Activated CD8-positive, alpha-beta T cell treated with anti-CD3 and anti-CD28 coated beads for 36 hours (primary cell): ENCODE data around the gene BCKDK. TPM values are rescaled to one million over a fixed set of nuclear protein-coding genes. Genes with fewer than 3 reads are reported as not detected.
"Not testable (repeated sequence)": the region's sequence is repeated elsewhere in the genome, so short reads cannot be mapped to it uniquely, and the experiment has no call there.

Source experiments
- ATAC-seq: fragments of 200-7000 bp; cut with Tn5 transposase; one replicate; pipeline ENCODE4 v1.10.0; 2021; ENCODE audit warnings: mild to moderate bottlenecking, moderate library complexity
- CTCF ChIA-PET: fragments of 350-600 bp; sonication (Branson Sonifier 250); formaldehyde crosslinking; loops from one replicate; lab custom pipeline; 2021; ENCODE audit warnings: antibody characterized with exemption; lab: Charles Lee
- POLR2A ChIA-PET: fragments of 350-600 bp; sonication (Branson Sonifier 250); formaldehyde crosslinking; loops from one replicate; lab custom pipeline; 2021; ENCODE audit warnings: antibody characterized with exemption; lab: Charles Lee
- DNase-seq: peaks from one replicate; pipeline ENCODE4 v3.0.0-alpha.2; 2020
- H3K27ac Mint-ChIP-seq: one replicate; pipeline ENCODE4 v1.8.0; 2021; ENCODE audit warnings: mild to moderate bottlenecking, mixed read lengths
- H3K27me3 Mint-ChIP-seq: one replicate; pipeline ENCODE4 v1.8.0; 2021; ENCODE audit warnings: mixed read lengths
- H3K36me3 Mint-ChIP-seq: one replicate; pipeline ENCODE4 v1.8.0; 2021; ENCODE audit warnings: low read depth, mixed read lengths
- H3K4me1 Mint-ChIP-seq: one replicate; pipeline ENCODE4 v1.8.0; 2021; ENCODE audit warnings: low read depth, mixed read lengths
- H3K4me3 Mint-ChIP-seq: one replicate; pipeline ENCODE4 v1.8.0; 2021; ENCODE audit warnings: mild to moderate bottlenecking, moderate library complexity, mixed read lengths
- H3K9me3 Mint-ChIP-seq: one replicate; pipeline ENCODE4 v1.8.0; 2021; ENCODE audit warnings: mixed read lengths
- intact Hi-C: fragments of 100-400 bp; cut with micrococcal nuclease; formaldehyde crosslinking; loops from one replicate; pipeline ENCODE4 v1.10.0; 2022
- total RNA-seq, 2 experiments: library from RNA; stranded (reverse); gene quantifications; one replicate each; pipeline ENCODE4 v1.2.3, GENCODE V29; 2021
- TF ChIP-seq, protein P1 (sequence below): fragments of 200-600 bp; IDR thresholded peaks from one replicate; pipeline ENCODE4 v1.8.0; 2022; ENCODE audit warnings: antibody characterized with exemption, mild to moderate bottlenecking

BCKDK gene
- total RNA-seq, 2 experiments from 2014 or later, result 55.1 to 58.7 TPM

DNA sequence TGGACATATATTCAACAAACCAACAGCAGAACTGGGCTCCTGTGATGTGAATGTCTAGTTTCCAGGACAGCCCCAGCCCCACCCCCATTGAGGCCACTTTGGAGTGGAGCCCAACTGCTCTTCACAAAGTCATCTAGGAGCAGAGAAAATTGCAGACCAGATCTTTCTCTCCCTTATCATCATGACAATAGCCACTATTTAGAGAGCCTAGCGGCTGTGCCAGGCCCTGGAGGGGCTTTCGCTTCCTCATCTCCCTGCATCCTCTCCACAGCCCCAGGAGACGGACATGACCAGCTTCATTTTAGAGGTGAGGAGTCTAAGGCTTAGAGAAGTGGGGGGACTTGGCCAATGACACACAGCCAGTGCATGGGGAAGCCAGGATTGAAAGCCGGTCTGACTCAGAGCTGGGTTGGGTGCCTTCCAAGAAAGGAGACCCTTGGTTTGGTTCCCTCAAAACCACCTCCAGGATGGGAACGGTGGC, 25.9 kb downstream of the BCKDK start:
- H3K36me3 Mint-ChIP-seq, result no peaks in the 10 kb centered on the region
- POLR2A ChIA-PET, result interaction anchor here (1.4 to 1.6 kb wide), 2 partner anchors 9 to 17 kb away, joined by 4 to 5 read pairs; partner anchors contain the start of gene KAT8
- TF ChIP-seq, protein P1, sequence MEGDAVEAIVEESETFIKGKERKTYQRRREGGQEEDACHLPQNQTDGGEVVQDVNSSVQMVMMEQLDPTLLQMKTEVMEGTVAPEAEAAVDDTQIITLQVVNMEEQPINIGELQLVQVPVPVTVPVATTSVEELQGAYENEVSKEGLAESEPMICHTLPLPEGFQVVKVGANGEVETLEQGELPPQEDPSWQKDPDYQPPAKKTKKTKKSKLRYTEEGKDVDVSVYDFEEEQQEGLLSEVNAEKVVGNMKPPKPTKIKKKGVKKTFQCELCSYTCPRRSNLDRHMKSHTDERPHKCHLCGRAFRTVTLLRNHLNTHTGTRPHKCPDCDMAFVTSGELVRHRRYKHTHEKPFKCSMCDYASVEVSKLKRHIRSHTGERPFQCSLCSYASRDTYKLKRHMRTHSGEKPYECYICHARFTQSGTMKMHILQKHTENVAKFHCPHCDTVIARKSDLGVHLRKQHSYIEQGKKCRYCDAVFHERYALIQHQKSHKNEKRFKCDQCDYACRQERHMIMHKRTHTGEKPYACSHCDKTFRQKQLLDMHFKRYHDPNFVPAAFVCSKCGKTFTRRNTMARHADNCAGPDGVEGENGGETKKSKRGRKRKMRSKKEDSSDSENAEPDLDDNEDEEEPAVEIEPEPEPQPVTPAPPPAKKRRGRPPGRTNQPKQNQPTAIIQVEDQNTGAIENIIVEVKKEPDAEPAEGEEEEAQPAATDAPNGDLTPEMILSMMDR, result no peak
- no peak for ATAC-seq
- no peak overlapping the region for H3K4me3 Mint-ChIP-seq
- DNase-seq, result no peak
- CTCF ChIA-PET, result interaction anchor here (1.2 kb wide), 1 partner anchor 9 kb away, joined by 3 read pairs; no protein-coding TSS in a partner anchor
- intact Hi-C loops, result no loop called here
- H3K27ac Mint-ChIP-seq, result no peak overlapping the region
- H3K4me1 Mint-ChIP-seq, result no peaks in the 10 kb centered on the region
- H3K27me3 Mint-ChIP-seq, result no peaks in the 10 kb centered on the region
- H3K9me3 Mint-ChIP-seq, result no peaks in the 10 kb centered on the region

DNA sequence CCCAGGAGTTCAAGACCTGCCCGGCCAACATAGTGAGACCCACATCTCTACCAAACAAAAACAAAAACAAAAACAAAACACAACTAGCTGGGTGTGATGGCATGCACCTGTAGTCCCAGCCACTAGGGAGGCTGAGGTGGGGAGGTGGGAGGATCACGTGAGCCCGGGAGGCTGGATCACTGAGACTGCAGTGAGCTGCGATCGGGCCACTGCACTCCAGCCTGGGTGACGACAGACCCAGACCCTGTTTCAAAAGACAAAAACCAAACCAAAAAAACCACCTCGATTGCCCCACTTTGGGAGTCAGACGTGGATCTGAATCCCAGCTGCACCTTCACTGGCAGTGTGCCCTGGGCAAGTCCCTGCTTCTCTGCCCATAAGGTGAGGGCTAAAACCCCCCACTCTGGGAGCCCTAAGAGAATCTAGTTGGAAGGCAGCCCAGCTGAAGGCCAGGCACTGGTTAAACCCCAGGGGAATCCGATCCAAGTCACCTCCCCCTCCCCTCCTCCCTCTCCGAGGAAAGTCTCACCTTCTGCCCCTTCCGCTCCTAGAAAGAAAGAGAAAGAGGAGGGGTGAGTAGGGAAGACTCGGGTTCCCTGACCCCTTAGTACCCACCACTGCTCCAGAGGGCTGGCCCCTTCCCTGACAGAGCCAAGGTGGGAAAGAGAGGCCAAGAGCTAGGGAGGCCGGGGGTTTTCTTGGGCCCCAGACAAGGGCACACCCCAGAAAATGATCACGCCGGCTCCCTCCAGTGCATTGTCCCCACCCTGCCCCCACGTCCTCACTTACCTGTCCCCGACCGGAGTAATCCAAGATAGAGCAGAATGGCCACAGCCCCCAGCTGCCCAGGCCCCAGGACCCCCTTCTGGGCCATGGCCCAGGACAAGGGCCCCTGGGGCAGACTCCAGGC, 26.7 kb downstream of the BCKDK start:
- Mint-ChIP-seq H3K27me3 (no peaks in the 10 kb centered on the region), H3K36me3 (no peaks in the 10 kb centered on the region), H3K9me3 (no peaks in the 10 kb centered on the region), H3K27ac (no peak overlapping the region), H3K4me3 (no peak overlapping the region), H3K4me1 (no peaks in the 10 kb centered on the region)
- ATAC-seq (no peak), DNase-seq (no peak)
- TF ChIP-seq, protein P1, result no peak
- ChIA-PET CTCF (interaction anchor here (1.6 kb wide), 1 partner anchor 22 kb away, joined by 3 read pairs; no protein-coding TSS in a partner anchor), POLR2A (interaction anchor here (0.6 to 1.6 kb wide), 3 partner anchors 10 to 248 kb away, joined by 3 to 5 read pairs (median 4); partner anchors contain the start of gene KAT8)
- intact Hi-C loops, result no loop called here

DNA sequence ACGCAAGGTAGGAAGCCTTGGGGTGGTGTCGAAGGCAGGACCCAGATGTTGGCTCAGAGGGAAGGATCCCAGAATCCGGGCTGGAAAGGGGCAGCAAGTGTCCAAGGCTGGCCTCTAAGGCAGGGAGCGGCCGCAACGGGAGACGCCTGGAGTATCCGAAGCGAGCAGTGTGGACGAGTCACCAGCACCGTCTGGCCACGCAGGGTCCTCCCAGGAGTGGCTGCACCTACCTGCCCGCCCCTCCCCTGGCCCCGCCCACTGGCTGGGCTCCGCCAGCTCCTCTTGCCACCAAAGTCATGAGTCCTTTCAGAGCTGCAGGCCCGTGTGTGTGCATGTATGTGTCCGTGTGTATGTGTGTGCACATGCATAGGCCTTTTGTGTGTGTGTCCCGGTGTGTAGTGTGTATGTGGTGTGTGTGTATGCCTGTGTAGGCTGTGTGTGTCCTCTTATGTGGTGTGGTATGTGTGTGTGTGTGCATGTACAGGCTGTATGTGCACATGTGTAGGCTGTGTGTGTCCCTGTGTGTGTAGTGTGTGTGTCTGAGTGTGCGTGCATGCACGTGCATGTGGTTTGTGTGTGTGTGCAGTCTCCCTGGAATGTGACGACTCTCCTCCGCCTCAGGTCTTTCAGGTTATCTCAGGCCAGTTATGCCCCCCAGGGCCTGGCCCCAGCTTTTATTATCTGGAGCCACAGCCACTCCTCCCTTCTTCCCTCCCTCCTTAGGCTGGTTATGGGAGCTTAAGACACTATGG, 27.5 kb downstream of the BCKDK start, which contains the start of gene PRSS8:
Gene PRSS8, minus strand, starts transcription at position 193 of the 752 bp plus-strand sequence. CDS start 229 bp downstream, outside the sequence.
- ChIA-PET CTCF (interaction anchor here (1.6 kb wide), 1 partner anchor 21 kb away, joined by 3 read pairs; no protein-coding TSS in a partner anchor), POLR2A (interaction anchor here (1.0 to 1.6 kb wide), 3 partner anchors 11 to 44 kb away, joined by 4 to 5 read pairs (median 4); partner anchors contain the start of genes FUS and KAT8)
- TF ChIP-seq, protein P1, result no peak
- Mint-ChIP-seq H3K27ac (no peak within 1 kb of the TSS), H3K27me3 (no peaks in the 10 kb centered on the region), H3K36me3 (no peaks in the 10 kb centered on the region), H3K4me3 (no peak within 1 kb of the TSS), H3K4me1 (peaks cover 1% of the 10 kb centered on the region), H3K9me3 (no peaks in the 10 kb centered on the region)
- DNase-seq, result peak; percentile 10
- no peak for ATAC-seq
- intact Hi-C loops, result no loop called here

DNA sequence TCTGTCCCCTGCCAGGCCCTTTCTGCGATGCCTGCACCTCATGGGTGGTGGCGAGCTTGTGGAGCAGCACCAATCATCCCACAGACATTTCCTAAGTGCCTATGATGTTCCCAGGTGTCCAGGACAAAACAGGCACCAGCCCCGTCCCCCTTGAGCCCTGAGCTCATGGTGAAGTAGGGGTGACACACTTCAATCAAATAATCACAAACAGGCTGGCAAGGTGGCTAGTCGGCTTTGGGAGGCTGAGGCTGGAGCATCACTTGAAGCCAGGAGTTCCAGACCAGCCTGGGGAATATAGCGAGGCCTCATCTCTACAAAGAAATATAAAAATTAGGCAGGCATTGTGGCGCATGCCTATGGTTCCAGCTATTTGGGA, 28.1 kb downstream of the BCKDK start:
- Mint-ChIP-seq H3K27me3 (no peaks in the 10 kb centered on the region), H3K36me3 (no peaks in the 10 kb centered on the region), H3K27ac (no peak overlapping the region), H3K4me1 (peaks cover 2% of the 10 kb centered on the region), H3K9me3 (no peaks in the 10 kb centered on the region), H3K4me3 (no peak overlapping the region)
- ChIA-PET POLR2A (interaction anchor here (1.0 kb wide), 1 partner anchor 44 kb away, joined by 4 read pairs; the partner anchor contains the start of gene FUS), CTCF (interaction anchor here (1.6 kb wide), 1 partner anchor 20 kb away, joined by 3 read pairs; no protein-coding TSS in a partner anchor)
- TF ChIP-seq, protein P1, result no peak
- ATAC-seq (no peak), DNase-seq (no peak)
- intact Hi-C loops, result no loop called here

DNA sequence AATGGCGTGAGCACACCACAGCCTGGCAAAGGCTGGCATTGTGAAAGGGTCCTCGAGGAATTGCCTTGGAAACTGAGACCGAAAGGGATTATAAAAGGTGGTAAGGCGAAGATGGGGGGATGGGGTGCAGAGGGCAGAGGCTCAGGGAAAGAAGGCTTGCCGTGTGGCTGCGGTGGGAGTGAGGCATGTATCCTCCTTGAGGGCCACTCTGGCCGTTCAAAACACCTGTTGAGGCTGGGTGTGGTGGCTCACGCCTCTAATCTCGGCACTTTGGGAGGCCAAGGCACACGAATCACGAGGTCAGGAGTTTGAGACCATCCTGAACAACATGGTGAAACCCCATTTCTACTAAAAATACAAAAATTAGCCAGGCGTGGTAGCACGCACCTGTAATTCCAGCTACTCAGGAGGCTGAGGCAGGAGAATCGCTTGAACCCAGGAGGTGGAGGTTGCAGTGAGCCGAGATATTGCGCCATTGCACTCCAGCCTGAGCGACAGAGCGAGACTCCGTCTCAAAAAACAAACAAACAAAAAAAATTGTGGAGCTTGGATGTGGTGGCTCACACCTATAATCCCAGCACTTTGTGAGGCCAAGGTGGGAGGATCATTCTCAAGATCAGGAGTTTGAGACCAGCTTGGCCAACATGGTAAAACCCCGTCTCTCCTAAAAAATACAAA, 28.8 kb downstream of the BCKDK start:
- H3K36me3 Mint-ChIP-seq, H3K9me3 Mint-ChIP-seq, H3K4me1 Mint-ChIP-seq, intact Hi-C loops, H3K27me3 Mint-ChIP-seq, ATAC-seq, H3K27ac Mint-ChIP-seq, H3K4me3 Mint-ChIP-seq, DNase-seq: not testable (repeated sequence)
- CTCF ChIA-PET, result interaction anchor here (1.0 kb wide), 1 partner anchor 151 kb away, joined by 3 read pairs; no protein-coding TSS in a partner anchor
- POLR2A ChIA-PET, result interaction anchor here (1.0 kb wide), 1 partner anchor 43 kb away, joined by 4 read pairs; the partner anchor contains the start of gene FUS
